ENCODE measurements around the gene SFMBT2.

SFMBT2 gene

GRCh38 chr10:7362471-7362870, 48.4 kb downstream of the SFMBT2 start:
- no peak for DNase-seq

- no peak for DNase-seq
Measured at GRCh38 chr10:7361316-7361715, 49.5 kb downstream of the SFMBT2 start.

- DNase-seq = no peak
Measured at GRCh38 chr10:7359954-7360353, 50.9 kb downstream of the SFMBT2 start.

- DNase-seq = no peak
Measured at GRCh38 chr10:7359356-7359755, 51.5 kb downstream of the SFMBT2 start.

- DNase-seq = no peak
Measured at GRCh38 chr10:7357193-7357592, 53.6 kb downstream of the SFMBT2 start.

- no peak for DNase-seq
Measured at GRCh38 chr10:7354330-7355047, 56.3 kb downstream of the SFMBT2 start.

- no peak for DNase-seq
Measured at GRCh38 chr10:7351894-7352293, 58.9 kb downstream of the SFMBT2 start.

GRCh38 chr10:7350541-7351195, 60.2 kb downstream of the SFMBT2 start:
- no peak for DNase-seq

GRCh38 chr10:7345717-7346116, 65.1 kb downstream of the SFMBT2 start:
- DNase-seq = no peak

- no peak for DNase-seq
Measured at GRCh38 chr10:7343040-7343439, 67.8 kb downstream of the SFMBT2 start.

GRCh38 chr10:7340179-7340874, 70.5 kb downstream of the SFMBT2 start:
- no peak for DNase-seq

- no peak for DNase-seq
Measured at GRCh38 chr10:7339510-7339909, 71.3 kb downstream of the SFMBT2 start.

- DNase-seq = no peak
Measured at GRCh38 chr10:7338469-7338868, 72.4 kb downstream of the SFMBT2 start.

- no peak for DNase-seq
Measured at GRCh38 chr10:7337431-7338171, 73.2 kb downstream of the SFMBT2 start.

- DNase-seq = no peak
Measured at GRCh38 chr10:7335977-7336376, 74.9 kb downstream of the SFMBT2 start.

- DNase-seq = no peak
Measured at GRCh38 chr10:7334642-7334964, 76.2 kb downstream of the SFMBT2 start.

- DNase-seq = no peak
Measured at GRCh38 chr10:7333961-7334641, 76.7 kb downstream of the SFMBT2 start.

GRCh38 chr10:7329219-7329618, 81.6 kb downstream of the SFMBT2 start:
- DNase-seq = no peak

GRCh38 chr10:7327885-7328284, 82.9 kb downstream of the SFMBT2 start:
- no peak for DNase-seq

- no peak for DNase-seq
Measured at GRCh38 chr10:7322623-7323022, 88.2 kb downstream of the SFMBT2 start.

GRCh38 chr10:7320072-7320471, 90.8 kb downstream of the SFMBT2 start:
- no peak for DNase-seq

- DNase-seq = no peak
Measured at GRCh38 chr10:7319632-7320031, 91.2 kb downstream of the SFMBT2 start.

GRCh38 chr10:7318836-7319235, 92.0 kb downstream of the SFMBT2 start:
- no peak for DNase-seq
